K562 (cell line): Measurements from ENCODE around the gene PRPSAP1. TPM values are rescaled to one million over a fixed set of nuclear protein-coding genes. Genes with fewer than 3 reads are reported as not detected.

Source experiments
- ASH1L ChIP-seq: fragments of 450-650 bp; IDR thresholded peaks from 2 replicates; pipeline ENCODE4 v1.6.1; 2018; ENCODE audit warnings: borderline replicate concordance, mild to moderate bottlenecking, low read depth; ENCODE audit not compliant: partially characterized antibody
- DPF2 ChIP-seq: fragments of 450-650 bp; IDR thresholded peaks from 2 replicates; pipeline ENCODE4 v1.6.1; 2016
- E2F3 ChIP-seq: fragments of 250-450 bp; sonication (Bioruptor Pico); IDR thresholded peaks from 2 replicates; pipeline ENCODE4 v1.4.0; 2020; ENCODE audit warnings: mild to moderate bottlenecking
- FOXM1 ChIP-seq, 2 experiments: fragments of 450-650 bp in 1 of 2; sonication (generic) in 1 of 2; formaldehyde crosslinking in 1 of 2; IDR thresholded peaks; 2 replicates each; pipeline versions ENCODE4 v1.6.1 to v1.9.0; 2017 to 2022; ENCODE audit warnings: low read depth in 2 of 2, mild to moderate bottlenecking in 2 of 2, missing genetic modification reagents in 1 of 2, moderate library complexity in 1 of 2
- HDAC3 ChIP-seq: fragments of 450-650 bp; IDR thresholded peaks from 2 replicates; pipeline ENCODE4 v1.6.1; 2018; ENCODE audit warnings: borderline replicate concordance, mild to moderate bottlenecking, moderate library complexity; ENCODE audit not compliant: partially characterized antibody
- NFE2 ChIP-seq: IDR thresholded peaks from 2 replicates; pipeline ENCODE4 v1.6.1; 2014; ENCODE audit warnings: antibody characterized with exemption, low read depth
- PHB2 ChIP-seq: fragments of 450-650 bp; IDR thresholded peaks from 2 replicates; pipeline ENCODE4 v1.6.1; 2017; ENCODE audit warnings: low read depth
- RHOXF2B ChIP-seq: fragments of 250-450 bp; sonication (Bioruptor Pico); conservative IDR thresholded peaks from 2 replicates; pipeline ENCODE4 v1.5.1; 2021
- TBL1XR1 ChIP-seq, 2 experiments: IDR thresholded peaks; 2 replicates each; pipeline ENCODE4 v1.6.1; 2012; ENCODE audit warnings: improper control_type of control experiment in 2 of 2, low read length in 2 of 2, mild to moderate bottlenecking in 1 of 2
- ZBTB1 ChIP-seq: sonication (generic); formaldehyde crosslinking; IDR thresholded peaks from 2 replicates; pipeline ENCODE4 v1.8.1; 2023; ENCODE audit warnings: missing genetic modification reagents, low read depth, mild to moderate bottlenecking, borderline replicate concordance
- ZBTB7A ChIP-seq: IDR thresholded peaks from 2 replicates; pipeline ENCODE4 v1.6.1; 2011; ENCODE audit warnings: low read depth, mild to moderate bottlenecking, low read length, moderate library complexity, borderline replicate concordance; ENCODE audit not compliant: control insufficient read depth
- ZNF146 ChIP-seq: IDR thresholded peaks from one replicate; pipeline ENCODE4 v1.6.1; 2018; ENCODE audit warnings: missing compliant biosample characterization; ENCODE audit not compliant: unreplicated experiment
- ZNF174 ChIP-seq: fragments of 250-450 bp; sonication (Bioruptor Pico); IDR thresholded peaks from 2 replicates; pipeline ENCODE4 v1.4.0; 2020; ENCODE audit warnings: mild to moderate bottlenecking
- ZNF3 ChIP-seq: fragments of 250-450 bp; sonication (Bioruptor Pico); IDR thresholded peaks from 2 replicates; pipeline ENCODE4 v1.5.0; 2021; ENCODE audit warnings: mild to moderate bottlenecking, moderate library complexity
- ZNF551 ChIP-seq: fragments of 250-450 bp; sonication (Bioruptor Pico); IDR thresholded peaks from 2 replicates; pipeline ENCODE4 v1.5.0; 2021; ENCODE audit warnings: mild to moderate bottlenecking, moderate library complexity
- ZNF57 ChIP-seq: fragments of 450-650 bp; formaldehyde crosslinking; IDR thresholded peaks from 2 replicates; pipeline ENCODE4 v1.4.0; 2020; ENCODE audit warnings: mild to moderate bottlenecking, moderate library complexity
- polyA plus RNA-seq, 8 experiments: library from polyadenylated mRNA; depleted of rRNA in 4 of 8; stranded (reverse) in 5 of 8; unstranded in 3 of 8; fragments of >200 nt; fragmentation: Nextera tagmentation in 2 of 8; fragmentation: Illumina TruSeq in 1 of 8; extraction: Ambion mirVana in 2 of 8; extraction: Trizol in 1 of 8; gene quantifications; 2 replicates each; pipeline versions ENCODE4 v1.2.1 to v1.2.3, GENCODE V29; 2011 to 2014; ENCODE audit warnings: inconsistent platforms in 1 of 8, missing spikeins in 1 of 8
- total RNA-seq, 7 experiments: library from RNA; depleted of rRNA in 6 of 7; stranded (reverse); fragments of >200 nt in 6 of 7; fragmentation: Illumina TruSeq in 2 of 7; extraction: Trizol in 2 of 7; gene quantifications; 2 replicates each; pipeline versions ENCODE4 v1.2.1 to v1.2.3, GENCODE V29; 2011 to 2021; ENCODE audit warnings: low replicate concordance in 1 of 7
- TF ChIP-seq, protein P1 (sequence below): fragments of 450-650 bp; formaldehyde crosslinking; IDR thresholded peaks from 2 replicates; pipeline ENCODE4 v1.4.0; 2020; ENCODE audit warnings: mild to moderate bottlenecking, moderate library complexity
- TF ChIP-seq, protein P2 (sequence below): fragments of 250-450 bp; sonication (Bioruptor Pico); IDR thresholded peaks from 2 replicates; pipeline ENCODE4 v1.4.0; 2020

Gene PRPSAP1
- total and polyA plus RNA-seq, 9 of the 15 experiments (the other 6 are each of a cell fraction or from before 2014, with no cell fraction given), result 21.9 to 77.1 (median 40.8) TPM

DNA sequence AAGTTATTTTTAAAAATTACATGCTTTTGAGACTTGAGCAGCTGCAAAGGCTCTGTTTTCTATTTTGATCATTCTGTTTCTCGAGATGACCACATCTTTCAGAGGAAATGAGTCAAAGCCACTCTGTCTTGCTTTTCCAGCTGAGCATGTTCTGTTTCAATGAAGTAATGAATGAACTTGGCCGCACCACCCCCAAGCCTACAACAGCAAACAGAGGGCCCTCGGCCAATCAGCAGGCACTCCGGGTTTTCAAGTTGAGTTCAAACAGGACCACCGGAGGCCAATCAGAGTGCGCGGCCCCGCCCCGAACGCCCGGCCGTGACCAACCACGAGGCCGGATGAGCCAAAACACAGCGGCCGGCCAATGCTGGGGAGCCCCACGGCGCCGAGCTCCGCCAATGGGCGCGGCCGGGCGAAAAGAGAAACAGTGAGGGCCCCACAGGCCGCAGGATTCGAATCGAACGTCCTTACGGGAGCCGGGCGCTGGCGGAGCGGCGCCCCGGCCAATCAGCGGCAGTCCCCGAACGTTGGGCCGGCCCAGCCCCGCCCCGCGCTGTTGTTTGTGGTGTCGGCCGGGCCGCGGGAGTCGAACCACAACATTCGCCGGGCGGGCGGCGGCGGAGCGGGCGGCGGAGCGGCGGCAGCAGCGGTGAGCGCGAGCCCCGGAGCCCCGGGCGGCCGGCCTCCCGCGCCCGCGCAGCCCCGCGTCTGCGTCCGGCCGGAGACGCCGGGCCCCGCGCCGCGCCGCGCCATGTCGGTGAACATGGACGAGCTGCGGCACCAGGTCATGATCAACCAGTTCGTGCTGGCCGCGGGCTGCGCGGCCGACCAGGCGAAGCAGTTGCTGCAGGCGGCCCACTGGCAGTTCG, 88.7 kb downstream of the PRPSAP1 start, which contains the start of gene UBALD2 (continued):
- TF ChIP-seq ZNF57 (CRISPR knock-in tag), result no peak
- no peak for TF ChIP-seq RHOXF2B
- no peak for TF ChIP-seq PHB2
- no peak for TF ChIP-seq NFE2
- peak; percentile 98 for TF ChIP-seq ASH1L
- TF ChIP-seq, protein P1, sequence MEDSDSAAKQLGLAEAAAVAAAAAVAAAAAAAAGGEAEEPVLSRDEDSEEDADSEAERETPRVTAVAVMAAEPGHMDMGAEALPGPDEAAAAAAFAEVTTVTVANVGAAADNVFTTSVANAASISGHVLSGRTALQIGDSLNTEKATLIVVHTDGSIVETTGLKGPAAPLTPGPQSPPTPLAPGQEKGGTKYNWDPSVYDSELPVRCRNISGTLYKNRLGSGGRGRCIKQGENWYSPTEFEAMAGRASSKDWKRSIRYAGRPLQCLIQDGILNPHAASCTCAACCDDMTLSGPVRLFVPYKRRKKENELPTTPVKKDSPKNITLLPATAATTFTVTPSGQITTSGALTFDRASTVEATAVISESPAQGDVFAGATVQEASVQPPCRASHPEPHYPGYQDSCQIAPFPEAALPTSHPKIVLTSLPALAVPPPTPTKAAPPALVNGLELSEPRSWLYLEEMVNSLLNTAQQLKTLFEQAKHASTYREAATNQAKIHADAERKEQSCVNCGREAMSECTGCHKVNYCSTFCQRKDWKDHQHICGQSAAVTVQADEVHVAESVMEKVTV (CRISPR knock-in tag), result no peak
- peak; percentile 100 for TF ChIP-seq FOXM1 (IDR thresholded peaks at IDR 0.05; ENCODE audit: low read depth)
- peak; percentile 99 for TF ChIP-seq FOXM1 (CRISPR knock-in tag; IDR thresholded peaks at IDR 0.05; ENCODE audit: low read depth)
- TF ChIP-seq ZNF3, result no peak
- TF ChIP-seq TBL1XR1 (IDR thresholded peaks at IDR 0.05; ENCODE audit: low read length in 2 of 2), result no peak; a peak in 2 of 4 replicates
- TF ChIP-seq ZNF551 (CRISPR knock-in tag), result no peak
- TF ChIP-seq ZNF146 (CRISPR knock-in tag), result no peak
- TF ChIP-seq ZNF174 (CRISPR knock-in tag), result no peak
- no peak for TF ChIP-seq ZBTB7A
- peak; percentile 95 for TF ChIP-seq ZBTB1 (CRISPR knock-in tag)
- TF ChIP-seq, protein P2, sequence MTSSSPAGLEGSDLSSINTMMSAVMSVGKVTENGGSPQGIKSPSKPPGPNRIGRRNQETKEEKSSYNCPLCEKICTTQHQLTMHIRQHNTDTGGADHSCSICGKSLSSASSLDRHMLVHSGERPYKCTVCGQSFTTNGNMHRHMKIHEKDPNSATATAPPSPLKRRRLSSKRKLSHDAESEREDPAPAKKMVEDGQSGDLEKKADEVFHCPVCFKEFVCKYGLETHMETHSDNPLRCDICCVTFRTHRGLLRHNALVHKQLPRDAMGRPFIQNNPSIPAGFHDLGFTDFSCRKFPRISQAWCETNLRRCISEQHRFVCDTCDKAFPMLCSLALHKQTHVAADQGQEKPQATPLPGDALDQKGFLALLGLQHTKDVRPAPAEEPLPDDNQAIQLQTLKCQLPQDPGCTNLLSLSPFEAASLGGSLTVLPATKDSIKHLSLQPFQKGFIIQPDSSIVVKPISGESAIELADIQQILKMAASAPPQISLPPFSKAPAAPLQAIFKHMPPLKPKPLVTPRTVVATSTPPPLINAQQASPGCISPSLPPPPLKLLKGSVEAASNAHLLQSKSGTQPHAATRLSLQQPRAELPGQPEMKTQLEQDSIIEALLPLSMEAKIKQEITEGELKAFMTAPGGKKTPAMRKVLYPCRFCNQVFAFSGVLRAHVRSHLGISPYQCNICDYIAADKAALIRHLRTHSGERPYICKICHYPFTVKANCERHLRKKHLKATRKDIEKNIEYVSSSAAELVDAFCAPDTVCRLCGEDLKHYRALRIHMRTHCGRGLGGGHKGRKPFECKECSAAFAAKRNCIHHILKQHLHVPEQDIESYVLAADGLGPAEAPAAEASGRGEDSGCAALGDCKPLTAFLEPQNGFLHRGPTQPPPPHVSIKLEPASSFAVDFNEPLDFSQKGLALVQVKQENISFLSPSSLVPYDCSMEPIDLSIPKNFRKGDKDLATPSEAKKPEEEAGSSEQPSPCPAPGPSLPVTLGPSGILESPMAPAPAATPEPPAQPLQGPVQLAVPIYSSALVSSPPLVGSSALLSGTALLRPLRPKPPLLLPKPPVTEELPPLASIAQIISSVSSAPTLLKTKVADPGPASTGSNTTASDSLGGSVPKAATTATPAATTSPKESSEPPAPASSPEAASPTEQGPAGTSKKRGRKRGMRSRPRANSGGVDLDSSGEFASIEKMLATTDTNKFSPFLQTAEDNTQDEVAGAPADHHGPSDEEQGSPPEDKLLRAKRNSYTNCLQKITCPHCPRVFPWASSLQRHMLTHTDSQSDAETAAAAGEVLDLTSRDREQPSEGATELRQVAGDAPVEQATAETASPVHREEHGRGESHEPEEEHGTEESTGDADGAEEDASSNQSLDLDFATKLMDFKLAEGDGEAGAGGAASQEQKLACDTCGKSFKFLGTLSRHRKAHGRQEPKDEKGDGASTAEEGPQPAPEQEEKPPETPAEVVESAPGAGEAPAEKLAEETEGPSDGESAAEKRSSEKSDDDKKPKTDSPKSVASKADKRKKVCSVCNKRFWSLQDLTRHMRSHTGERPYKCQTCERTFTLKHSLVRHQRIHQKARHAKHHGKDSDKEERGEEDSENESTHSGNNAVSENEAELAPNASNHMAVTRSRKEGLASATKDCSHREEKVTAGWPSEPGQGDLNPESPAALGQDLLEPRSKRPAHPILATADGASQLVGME (CRISPR knock-in tag), result no peak
- peak; percentile 69 for TF ChIP-seq DPF2
- TF ChIP-seq E2F3 (CRISPR knock-in tag), result no peak
- no peak for TF ChIP-seq HDAC3
